ENCODE results near the gene SLC13A4.
"Not testable (repeated sequence)": the region's sequence is repeated elsewhere in the genome, so short reads cannot be mapped to it uniquely, and the experiment has no call there.

SLC13A4 gene

GRCh38 chr7:135748770-135749169, 20.8 kb upstream of the SLC13A4 start, which contains the start of gene FAM180A:
Gene FAM180A, minus strand, starts transcription at chr7:135748813. Its CDS starts 233 bp downstream, at chr7:135748580.
- DNase-seq (ENCODE audit: low read depth), result peak; percentile 95

GRCh38 chr7:135747366-135747765, 19.4 kb upstream of the SLC13A4 start:
- DNase-seq (ENCODE audit: low read depth), result peak; percentile 8

GRCh38 chr7:135745703-135746312, 17.8 kb upstream of the SLC13A4 start:
- DNase-seq (ENCODE audit: low read depth), result peak; percentile 94

- DNase-seq (ENCODE audit: low read depth), result peak; percentile 54
Measured at GRCh38 chr7:135744938-135745702, 17.1 kb upstream of the SLC13A4 start.

- peak; percentile 75 for DNase-seq (ENCODE audit: low read depth)
Measured at GRCh38 chr7:135743907-135744731, 16.1 kb upstream of the SLC13A4 start.

GRCh38 chr7:135742371-135742770, 14.4 kb upstream of the SLC13A4 start:
- peak; percentile 70 for DNase-seq (ENCODE audit: low read depth)

- no peak for DNase-seq (ENCODE audit: low read depth)
Measured at GRCh38 chr7:135741905-135742304, 13.9 kb upstream of the SLC13A4 start.

- DNase-seq (ENCODE audit: low read depth), result no peak
Measured at GRCh38 chr7:135740889-135741288, 12.9 kb upstream of the SLC13A4 start.

GRCh38 chr7:135737306-135737647, 9.3 kb upstream of the SLC13A4 start:
- not testable (repeated sequence) for DNase-seq (ENCODE audit: low read depth)

GRCh38 chr7:135736586-135737305, 8.8 kb upstream of the SLC13A4 start:
- DNase-seq (ENCODE audit: low read depth), result no peak

GRCh38 chr7:135734343-135734689, 6.3 kb upstream of the SLC13A4 start:
- DNase-seq (ENCODE audit: low read depth), result no peak

GRCh38 chr7:135733603-135734342, 5.8 kb upstream of the SLC13A4 start:
- DNase-seq (ENCODE audit: low read depth), result no peak

GRCh38 chr7:135731131-135731530, 3.1 kb upstream of the SLC13A4 start:
- no peak for DNase-seq (ENCODE audit: low read depth)

- DNase-seq (ENCODE audit: low read depth), result peak; percentile 59
Measured at GRCh38 chr7:135729230-135729629, 1.2 kb upstream of the SLC13A4 start.

- no peak for DNase-seq (ENCODE audit: low read depth)
Measured at GRCh38 chr7:135726911-135727673, 894 bp downstream of the SLC13A4 start.

- DNase-seq (ENCODE audit: low read depth), result no peak
Measured at GRCh38 chr7:135726276-135726788, 1.7 kb downstream of the SLC13A4 start.

- DNase-seq (ENCODE audit: low read depth), result no peak
Measured at GRCh38 chr7:135723411-135723810, 4.6 kb downstream of the SLC13A4 start.

GRCh38 chr7:135721198-135721820, 6.7 kb downstream of the SLC13A4 start:
- no peak for DNase-seq (ENCODE audit: low read depth)

GRCh38 chr7:135719688-135720087, 8.3 kb downstream of the SLC13A4 start:
- DNase-seq (ENCODE audit: low read depth), result no peak

All from fibroblast of gingiva (primary cell).